Kidney (tissue), 14 donors: ENCODE measurements around the gene SPIRE1. TPM values are rescaled to one million over a fixed set of nuclear protein-coding genes. Genes with fewer than 3 reads are reported as not detected.

Experiments
- DNase-seq, 5 donors: peaks; one replicate each; pipeline ENCODE4 v3.0.0-alpha.2; 2013 to 2020
- FAIRE-seq: peaks from 2 replicates; lab custom pipeline; 2012; peaks lifted over from hg19 to GRCh38; lab: Jason Lieb, UNC
- H3K27ac ChIP-seq, 2 donors: one replicate each; pipeline ENCODE4 v1.7.0; 2013; ENCODE audit warnings: low read depth in 2 of 2, low read length in 2 of 2, inconsistent platforms in 1 of 2
- H3K27me3 ChIP-seq: one replicate; pipeline ENCODE4 v1.7.1; 2013; ENCODE audit warnings: low read length, inconsistent platforms; ENCODE audit not compliant: control insufficient read depth, insufficient read depth
- H3K36me3 ChIP-seq, 3 donors: one replicate each; pipeline versions ENCODE4 v1.7.0 to v1.7.1; 2013; ENCODE audit warnings: low read length in 3 of 3, control low read depth in 1 of 3, inconsistent platforms in 1 of 3; ENCODE audit not compliant: insufficient read depth in 3 of 3, control insufficient read depth in 2 of 3
- H3K4me1 ChIP-seq, 3 donors: one replicate each; pipeline versions ENCODE4 v1.7.0 to v1.7.1; 2013; ENCODE audit warnings: low read length in 3 of 3, inconsistent platforms in 1 of 3, low read depth in 1 of 3; ENCODE audit not compliant: control insufficient read depth in 2 of 3, insufficient read depth in 2 of 3
- H3K4me3 ChIP-seq, 3 donors: one replicate each; pipeline versions ENCODE4 v1.7.0 to v1.8.1; 2013; ENCODE audit warnings: low read length in 3 of 3, control low read depth in 1 of 3, inconsistent platforms in 1 of 3
- H3K9ac ChIP-seq, 3 donors: one replicate each; pipeline versions ENCODE4 v1.7.0 to v1.7.1; 2013; ENCODE audit warnings: low read length in 3 of 3, control low read depth in 1 of 3, inconsistent platforms in 1 of 3
- H3K9me3 ChIP-seq, 3 donors: one replicate each; pipeline versions ENCODE4 v1.7.0 to v1.7.1; 2013; ENCODE audit warnings: low read length in 3 of 3, control low read depth in 1 of 3, inconsistent platforms in 1 of 3; ENCODE audit not compliant: control insufficient read depth in 2 of 3, insufficient read depth in 1 of 3
- intact Hi-C: fragments of 100-400 bp; cut with DNase I; formaldehyde crosslinking; loops from one replicate; pipeline ENCODE4 v1.11.1; 2022
- polyA plus RNA-seq: library from polyadenylated mRNA; stranded (reverse); fragments of 350-450 nt; fragmentation: Illumina TruSeq; extraction: RNeasy Lipid Tissue Mini Kit (QIAGEN cat#74804); gene quantifications from one replicate; pipeline ENCODE4 v1.2.3, GENCODE V29; 2014; ENCODE audit warnings: low read depth, low replicate concordance; ENCODE audit not compliant: insufficient read depth
- total RNA-seq: library from RNA; stranded (reverse); fragmentation: NEBNext Ultra II Directional; extraction: Animal tissue kit (Norgen Biotek cat#: 25700); gene quantifications from one replicate; pipeline ENCODE4 v1.2.1, GENCODE V29; 2021
- TF ChIP-seq, protein P1 (sequence below): IDR thresholded peaks from 3 replicates; pipeline ENCODE4 v1.5.1; 2012; ENCODE audit warnings: mild to moderate bottlenecking, moderate library complexity, borderline replicate concordance; ENCODE audit not compliant: insufficient read depth; ENCODE audit errors: extremely low read depth
- donor health status: control.
- donor health status: control.
- donor health status: control.
- donor health status: control.
- donor health status: control.
- donor health status: DM: yes; HTN: yes; CAD: no.
- donor health status: Normal renal cell carcinoma (clear cell type).

Gene SPIRE1
- total and polyA plus RNA-seq, 2 donors from 2014 or later = 12.3 to 35.1 TPM

DNA sequence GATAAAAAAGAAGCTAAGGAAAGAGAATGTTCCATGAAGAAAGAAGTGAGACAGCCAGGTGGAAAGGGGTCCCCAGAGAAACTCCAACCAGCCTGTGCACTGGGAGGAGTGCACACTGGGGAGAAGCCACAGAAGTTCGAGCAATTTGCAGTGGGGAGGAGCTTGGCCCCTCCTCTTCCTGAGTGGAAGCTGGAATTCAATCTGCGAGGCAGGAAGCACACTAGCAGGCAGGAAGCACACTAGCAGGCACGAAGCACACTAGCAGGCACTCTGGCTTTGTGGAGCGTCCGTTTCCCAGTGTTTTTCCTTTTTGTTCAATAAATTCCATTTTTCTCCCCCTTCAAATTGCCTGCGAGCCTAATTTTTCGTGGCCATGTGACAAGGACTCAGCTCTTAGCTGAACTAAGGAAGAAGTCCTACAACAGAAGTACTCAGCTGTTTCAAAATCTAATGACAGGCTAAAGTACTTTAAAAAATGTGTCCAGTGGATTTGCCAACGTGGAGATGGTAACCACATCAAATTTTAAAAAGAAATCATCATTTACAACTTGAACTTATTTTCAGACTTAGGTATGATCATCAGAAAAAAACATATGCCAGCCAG lies 21.4 kb upstream of the SPIRE1 start:
- peak; percentile 26 to 79 (median 48) for DNase-seq
- Histone ChIP-seq H3K4me1 (peaks cover 0 to 7% (median 0%) of the 10 kb centered on the region in 3 donors), H3K27ac (peak overlapping the region; percentile 57 to 82), H3K36me3 (peaks cover 0 to 6% (median 0%) of the 10 kb centered on the region in 3 donors), H3K27me3 (no peaks in the 10 kb centered on the region), H3K4me3 (peak overlapping the region in 2 of 3 donors; percentile 3 to 41), H3K9ac (peak overlapping the region in 2 of 3 donors; percentile 48 to 51), H3K9me3 (no peaks in the 10 kb centered on the region)
- TF ChIP-seq, protein P1, sequence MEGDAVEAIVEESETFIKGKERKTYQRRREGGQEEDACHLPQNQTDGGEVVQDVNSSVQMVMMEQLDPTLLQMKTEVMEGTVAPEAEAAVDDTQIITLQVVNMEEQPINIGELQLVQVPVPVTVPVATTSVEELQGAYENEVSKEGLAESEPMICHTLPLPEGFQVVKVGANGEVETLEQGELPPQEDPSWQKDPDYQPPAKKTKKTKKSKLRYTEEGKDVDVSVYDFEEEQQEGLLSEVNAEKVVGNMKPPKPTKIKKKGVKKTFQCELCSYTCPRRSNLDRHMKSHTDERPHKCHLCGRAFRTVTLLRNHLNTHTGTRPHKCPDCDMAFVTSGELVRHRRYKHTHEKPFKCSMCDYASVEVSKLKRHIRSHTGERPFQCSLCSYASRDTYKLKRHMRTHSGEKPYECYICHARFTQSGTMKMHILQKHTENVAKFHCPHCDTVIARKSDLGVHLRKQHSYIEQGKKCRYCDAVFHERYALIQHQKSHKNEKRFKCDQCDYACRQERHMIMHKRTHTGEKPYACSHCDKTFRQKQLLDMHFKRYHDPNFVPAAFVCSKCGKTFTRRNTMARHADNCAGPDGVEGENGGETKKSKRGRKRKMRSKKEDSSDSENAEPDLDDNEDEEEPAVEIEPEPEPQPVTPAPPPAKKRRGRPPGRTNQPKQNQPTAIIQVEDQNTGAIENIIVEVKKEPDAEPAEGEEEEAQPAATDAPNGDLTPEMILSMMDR = no peak
- intact Hi-C loops = no loop called here
- FAIRE-seq = no peak

DNA sequence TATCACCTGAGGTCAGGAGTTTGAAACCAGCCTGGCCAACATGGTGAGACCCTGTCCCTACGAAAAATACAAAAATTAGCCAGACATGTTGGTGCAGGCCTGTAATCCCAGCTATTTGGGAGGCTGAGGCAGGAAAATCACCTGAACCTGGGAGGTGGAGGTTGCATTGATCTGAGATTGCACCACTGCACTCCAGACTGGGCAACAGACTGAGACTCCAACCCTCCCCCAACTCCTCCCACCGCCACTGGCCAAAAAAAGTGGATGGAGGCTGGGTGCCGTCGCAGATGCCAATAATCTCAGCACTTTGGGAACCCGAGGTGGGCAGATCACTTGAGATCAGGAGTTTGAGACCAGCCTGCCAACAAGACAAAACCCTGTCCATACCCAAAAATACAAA lies 10.1 kb upstream of the SPIRE1 start:
- intact Hi-C loops = no loop called here
- no peak for FAIRE-seq
- TF ChIP-seq, protein P1 = no peak
- DNase-seq = no peak
- Histone ChIP-seq H3K9ac (no peak overlapping the region), H3K36me3 (no peaks in the 10 kb centered on the region), H3K4me1 (no peaks in the 10 kb centered on the region), H3K27ac (no peak overlapping the region), H3K9me3 (no peaks in the 10 kb centered on the region), H3K4me3 (no peak overlapping the region), H3K27me3 (no peaks in the 10 kb centered on the region)

DNA sequence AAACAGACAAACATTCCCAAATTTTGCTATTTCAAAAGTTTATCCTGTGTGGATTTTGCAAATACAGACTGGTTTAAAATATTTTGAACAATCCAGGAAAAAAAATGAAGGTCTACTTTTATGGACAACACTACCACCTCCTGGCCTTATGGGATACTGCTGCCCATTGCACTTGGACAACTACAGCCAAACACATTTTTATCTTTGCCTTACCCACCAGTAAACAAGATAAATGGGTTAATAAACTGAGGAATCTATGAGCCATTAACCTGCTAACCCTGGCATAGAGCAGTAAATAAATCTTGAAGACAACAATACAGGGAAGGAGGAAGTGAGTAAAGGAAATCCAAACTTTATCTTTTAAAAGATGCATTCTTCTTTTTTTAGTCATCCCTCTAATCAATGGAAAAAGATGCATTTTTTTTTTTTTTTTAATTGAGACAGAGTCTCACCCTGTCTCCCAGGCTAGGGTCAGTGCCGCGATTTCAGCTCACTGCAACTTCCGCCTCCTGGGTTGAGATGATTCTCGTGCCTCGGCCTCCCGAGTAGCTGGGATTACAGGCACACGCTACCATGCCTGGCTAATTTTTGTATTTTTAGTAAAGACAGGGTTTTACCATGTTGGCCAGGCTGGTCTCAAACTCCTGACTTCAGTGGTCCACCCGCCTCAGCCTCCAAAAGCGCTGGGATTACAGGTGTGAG lies 2.1 kb upstream of the SPIRE1 start:
- Histone ChIP-seq H3K27me3 (no peaks in the 10 kb centered on the region), H3K36me3 (no peaks in the 10 kb centered on the region), H3K4me1 (no peaks in the 10 kb centered on the region), H3K27ac (no peak overlapping the region), H3K9ac (no peak overlapping the region), H3K9me3 (no peaks in the 10 kb centered on the region), H3K4me3 (no peak overlapping the region)
- intact Hi-C loops = loop anchor here (5.0 kb wide), 1 partner anchor 268 kb away; no protein-coding TSS in a partner anchor
- peak in 3 of 5 donors; percentile 60 to 87 (median 81) for DNase-seq
- TF ChIP-seq, protein P1 = peak; percentile 86
- FAIRE-seq = peak; percentile 96
